NK-92 (cell line): Measurements from ENCODE around the gene TANC1.

Experiments used
- DNase-seq: peaks from one replicate; lab custom pipeline; 2025; ENCODE audit not compliant: unreplicated experiment; lab: John Stamatoyannopoulos, UW

TANC1 gene

GRCh38 chr2:158968396-158969161 lies at the start of gene TANC1:
Gene TANC1 (plus strand): TSS chr2:158968640. CDS start chr2:159065911, 97,271 bp downstream.
- DNase-seq, result no peak

- DNase-seq, result no peak
These were observed 46.6 kb upstream of the TANC1 start for GRCh38 chr2:158921599-158922408.

GRCh38 chr2:158922601-158923000 lies 45.8 kb upstream of the TANC1 start:
- DNase-seq, result no peak

GRCh38 chr2:158923180-158923594 lies 45.3 kb upstream of the TANC1 start:
- DNase-seq, result no peak

DNA sequence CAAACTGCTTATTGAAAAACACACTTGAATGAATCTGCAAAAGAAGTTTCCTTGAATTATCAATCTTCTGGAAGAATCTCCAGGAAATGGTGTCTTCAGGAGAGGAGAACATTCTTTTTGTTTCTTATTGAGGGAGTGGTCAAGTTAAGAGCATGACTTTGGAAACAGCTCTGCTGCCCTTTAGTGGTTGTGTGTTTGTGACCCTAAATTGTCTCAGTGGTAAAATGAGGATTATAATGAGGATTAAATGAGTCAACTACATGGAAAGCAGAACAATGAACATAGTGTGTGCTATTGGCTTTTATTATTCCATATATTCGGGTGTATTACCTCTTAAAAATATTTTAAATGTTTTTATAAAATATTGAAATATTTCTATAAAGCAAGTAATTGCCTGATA lies 44.8 kb upstream of the TANC1 start:
- DNase-seq, result no peak

GRCh38 chr2:158926478-158926948 lies 41.9 kb upstream of the TANC1 start:
- DNase-seq, result no peak

- DNase-seq, result no peak
These were observed 39.9 kb upstream of the TANC1 start for GRCh38 chr2:158928515-158928914.

DNA sequence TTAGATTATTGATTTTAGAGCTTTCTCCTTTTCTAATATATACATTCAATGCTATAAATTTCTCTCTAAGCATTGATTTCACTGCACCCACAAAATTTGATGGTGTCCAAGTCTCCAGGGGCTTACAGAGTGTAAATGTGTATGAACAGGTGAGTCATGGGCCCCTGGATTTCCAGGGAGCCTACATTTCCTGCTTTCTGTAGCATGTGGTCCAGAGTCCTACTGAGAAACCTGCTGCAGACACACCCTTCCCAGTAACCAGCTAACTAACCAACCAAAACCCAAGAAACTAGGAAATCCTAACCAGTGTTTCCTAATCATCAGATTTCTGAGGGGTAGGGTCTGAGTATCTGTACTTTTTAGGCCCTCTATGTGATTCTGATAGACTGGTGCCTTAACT lies 39.5 kb upstream of the TANC1 start:
- DNase-seq, result no peak

DNA sequence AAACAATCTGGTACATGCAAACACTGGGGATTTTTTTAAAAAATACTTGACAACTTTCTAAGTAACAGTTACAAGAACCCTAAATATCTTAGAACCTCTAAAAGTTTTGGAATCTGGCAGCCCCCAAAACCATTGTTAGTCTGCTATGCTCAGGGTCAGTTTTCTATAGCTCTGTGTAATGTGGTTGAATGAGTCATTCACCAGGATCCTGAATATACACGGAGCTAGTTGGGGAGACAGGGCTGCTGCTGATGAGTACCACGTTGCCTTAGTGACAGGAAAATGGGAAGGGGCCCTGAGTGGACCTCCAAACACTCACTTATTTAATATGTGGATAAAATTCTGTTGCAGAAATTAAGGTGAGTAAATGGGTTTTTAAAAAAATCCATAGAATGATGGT lies 36.9 kb upstream of the TANC1 start:
- no peak for DNase-seq

GRCh38 chr2:158932131-158932645 lies 36.3 kb upstream of the TANC1 start:
- no peak for DNase-seq

GRCh38 chr2:158934170-158934569 lies 34.3 kb upstream of the TANC1 start:
- DNase-seq, result no peak

DNA sequence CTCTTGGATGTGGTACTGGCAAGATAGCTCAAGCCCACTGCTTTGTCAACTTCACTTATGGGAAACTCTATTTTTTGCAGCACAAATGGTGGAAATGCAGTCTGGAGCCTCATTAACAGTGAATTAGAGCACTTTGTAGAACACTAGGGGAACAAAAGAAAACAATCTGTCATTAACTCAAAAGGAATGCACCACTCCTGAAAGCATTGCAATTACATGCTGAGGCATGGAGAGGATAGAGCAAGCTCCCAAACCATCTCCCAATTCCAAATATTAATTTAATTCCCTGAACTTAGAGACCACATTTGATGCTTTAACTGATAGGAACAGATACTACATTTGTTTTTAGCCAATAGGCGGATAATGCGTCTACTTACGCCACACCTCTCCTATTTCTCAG lies 32.8 kb upstream of the TANC1 start:
- DNase-seq, result no peak

DNA sequence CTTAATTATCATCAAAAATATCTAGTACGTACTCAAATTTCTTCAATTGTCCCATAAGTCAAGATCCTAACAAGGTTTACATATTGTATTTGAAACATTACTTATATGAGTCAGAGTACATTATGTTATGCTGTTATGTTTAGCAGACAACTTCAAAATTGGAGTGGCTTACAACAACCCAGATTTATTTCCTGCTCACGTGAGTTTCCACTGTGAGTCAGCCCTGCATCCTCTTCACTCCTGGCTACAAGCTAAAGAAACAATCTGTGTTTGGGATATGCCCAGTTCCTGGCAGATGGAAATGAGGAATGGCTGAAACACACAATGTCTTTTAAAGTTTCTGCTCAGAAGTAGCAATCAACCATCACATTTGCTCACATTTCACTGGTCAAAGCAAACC lies 31.5 kb upstream of the TANC1 start:
- DNase-seq, result no peak

DNA sequence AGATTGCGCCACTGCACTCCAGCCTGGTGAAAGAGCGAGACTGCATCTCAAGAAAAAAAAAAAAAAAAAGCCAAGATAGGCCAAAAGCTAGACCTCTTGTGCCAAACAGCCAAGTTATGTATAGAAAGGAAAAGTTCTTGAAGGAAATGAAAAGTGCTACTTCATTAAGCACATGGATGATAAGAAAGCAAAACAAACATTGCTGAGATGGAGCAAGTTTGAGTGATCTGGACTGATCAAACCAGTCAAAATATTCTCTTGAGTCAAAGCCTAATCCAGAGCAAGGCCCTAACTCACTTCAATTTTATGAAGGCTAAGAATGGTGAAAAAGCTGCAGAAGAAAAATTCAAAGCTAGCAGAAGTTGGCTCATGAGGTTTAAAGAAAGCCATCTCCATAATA lies 28.1 kb upstream of the TANC1 start:
- DNase-seq, result no peak

DNA sequence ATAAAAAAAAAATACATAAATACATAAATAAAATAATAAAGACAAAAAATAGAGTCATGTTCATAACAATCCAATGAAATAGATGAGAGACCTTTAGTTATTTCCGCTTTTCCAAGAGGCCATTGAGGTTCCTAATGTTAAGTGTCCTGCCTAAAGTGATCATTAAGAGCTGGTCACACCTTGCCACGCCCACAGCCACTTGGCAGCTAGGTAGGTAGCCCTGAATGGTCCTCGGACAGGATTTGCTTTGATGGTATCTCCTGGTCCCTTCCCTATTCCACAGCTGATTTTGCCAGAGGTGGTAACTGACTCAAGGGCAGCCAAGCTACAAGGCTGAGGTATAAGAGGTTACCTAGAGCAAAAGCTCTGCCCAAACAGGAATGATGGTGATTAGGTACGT lies 24.5 kb upstream of the TANC1 start:
- DNase-seq, result no peak

DNA sequence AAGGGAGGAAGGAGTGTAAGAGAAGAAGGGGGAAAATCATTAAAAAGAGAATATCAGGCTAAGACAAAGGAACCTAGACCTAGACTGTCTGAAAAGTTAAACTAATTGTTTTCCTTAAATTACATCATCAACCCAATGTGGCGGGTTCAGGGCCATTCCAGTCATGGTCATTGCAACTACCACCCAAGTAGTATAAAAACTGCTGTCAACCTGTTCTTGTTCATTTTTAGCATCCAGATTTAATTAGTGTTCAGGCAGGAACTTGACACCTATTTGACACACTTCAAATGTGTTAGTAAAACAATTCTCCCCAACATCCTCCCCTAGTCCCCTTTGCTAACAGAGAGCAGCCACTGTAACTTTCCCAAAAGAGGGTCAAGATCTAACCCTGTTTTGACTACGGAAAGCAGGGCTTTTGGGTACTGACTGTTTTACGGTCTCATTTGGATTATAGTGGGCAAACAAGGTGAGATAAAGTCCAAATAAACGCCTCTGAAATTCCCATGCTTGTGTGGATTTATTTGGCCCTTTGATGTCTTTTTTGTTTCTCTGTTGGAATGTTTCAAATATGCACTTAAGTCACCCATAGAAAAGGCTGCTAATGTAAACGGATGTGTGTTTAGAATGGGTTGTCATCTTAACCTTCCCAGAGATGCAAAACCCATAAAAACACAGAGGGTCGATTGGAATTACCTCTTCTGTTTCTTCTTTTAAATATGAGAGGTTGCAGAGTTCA lies 19.3 kb upstream of the TANC1 start:
- DNase-seq, result no peak

DNA sequence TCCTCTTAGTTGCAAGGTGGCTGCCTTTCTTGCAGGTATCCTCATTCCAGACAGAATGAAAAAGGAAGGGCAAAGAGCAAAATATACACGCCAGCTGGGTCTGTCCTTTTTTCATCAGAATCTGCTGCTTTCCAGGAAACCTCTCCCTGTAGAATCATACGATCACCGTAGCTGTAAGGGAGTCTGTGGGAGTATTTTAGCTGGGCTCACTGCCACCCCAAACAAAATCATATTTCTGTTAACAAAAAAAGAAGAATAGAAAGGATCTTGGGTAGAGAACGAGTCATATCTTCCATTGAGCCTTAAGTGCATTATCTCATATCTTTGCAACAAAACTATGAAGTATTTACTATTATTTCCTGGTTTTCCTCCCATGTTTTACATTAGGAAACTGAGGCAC lies 15.0 kb upstream of the TANC1 start:
- no peak for DNase-seq

GRCh38 chr2:158953926-158954763 lies 14.3 kb upstream of the TANC1 start:
- DNase-seq, result no peak

GRCh38 chr2:158955842-158956365 lies 12.5 kb upstream of the TANC1 start:
- DNase-seq, result no peak

- no peak for DNase-seq
These were observed 10.1 kb upstream of the TANC1 start for GRCh38 chr2:158958365-158958764.
